ENCODE data around the gene FOXO3.
A peak's percentile ranks its signal among the peaks of the same experiment; 100 is the strongest.

The FOXO3 gene

DNA sequence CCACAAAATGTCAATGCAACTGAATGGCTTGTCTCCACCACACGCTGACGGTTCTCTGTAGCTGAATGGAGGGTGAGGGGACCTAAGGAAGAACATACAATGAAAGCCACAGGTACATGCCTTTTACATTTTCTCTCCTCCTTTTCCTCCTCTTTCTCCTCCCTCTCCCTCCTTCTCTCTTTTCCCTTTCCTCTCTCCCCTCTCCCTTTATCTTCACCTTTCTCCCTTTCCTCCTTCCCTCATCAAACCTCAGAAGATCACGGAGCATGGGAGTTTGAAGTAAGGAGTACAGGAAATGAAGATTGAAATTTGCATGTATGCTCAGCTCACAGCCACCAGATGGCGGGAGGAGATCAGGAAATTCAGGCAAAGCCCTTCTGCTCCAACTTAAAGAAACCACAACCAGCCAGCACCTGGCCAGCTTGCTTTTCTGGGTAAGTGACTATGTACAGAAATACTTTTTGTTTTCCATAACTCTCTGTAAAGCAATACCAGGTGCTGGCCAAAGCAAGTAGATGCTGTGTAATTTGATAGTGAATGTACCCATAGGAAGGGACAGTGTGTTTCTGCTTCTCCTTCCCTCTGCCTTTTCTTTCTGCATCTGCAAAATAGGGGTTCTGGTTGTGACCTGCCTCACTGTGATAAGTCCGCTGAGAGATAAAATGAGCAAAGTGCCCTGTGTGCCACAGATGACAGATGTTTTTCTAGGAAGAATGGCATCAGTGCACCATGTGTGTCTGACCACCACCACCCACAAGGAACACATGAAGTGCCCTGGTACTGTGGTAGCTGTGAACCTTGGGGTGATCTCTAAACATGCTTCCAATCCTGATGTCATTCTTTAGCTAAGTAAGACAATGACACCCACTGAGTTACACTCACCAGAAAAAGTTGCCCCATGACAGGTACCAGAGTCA lies 18.6 kb upstream of the FOXO3 start:
- WGBS (ENCODE audit: extremely low coverage, insufficient coverage, low lambda C conversion rate), result no CpG with 5 or more reads among the region's 5 CpGs
- no peaks in the 10 kb centered on the region for H3K36me3 ChIP-seq (ENCODE audit: control insufficient read depth, insufficient read depth, low read length)
- peak overlapping the region; percentile 27 for H3K9ac ChIP-seq (ENCODE audit: low read length)
- H3K4ac ChIP-seq (ENCODE audit: low read depth, low read length), result no peak overlapping the region
- H3K56ac ChIP-seq (ENCODE audit: low read length), result peak overlapping the region; percentile 28
- H3K27ac ChIP-seq (ENCODE audit: low read depth, low read length), result no peak overlapping the region
- H3K23ac ChIP-seq (ENCODE audit: low read length), result no peak overlapping the region
- no peaks in the 10 kb centered on the region for H3K79me2 ChIP-seq (ENCODE audit: control insufficient read depth, insufficient read depth, low read length)
- H3K27me3 ChIP-seq (ENCODE audit: insufficient read depth, low read length, poor library complexity), result no peaks in the 10 kb centered on the region
- peak overlapping the region; percentile 28 for H3K4me2 ChIP-seq (ENCODE audit: low read length)
- H2AK5ac ChIP-seq (ENCODE audit: low read length), result no peak overlapping the region
- no peak overlapping the region for H4K8ac ChIP-seq (ENCODE audit: low read depth, low read length)
- H3K4me3 ChIP-seq (ENCODE audit: low read length), result no peak overlapping the region
- no peaks in the 10 kb centered on the region for H3K4me1 ChIP-seq (ENCODE audit: control insufficient read depth, low read depth, low read length)
- no peak overlapping the region for H4K5ac ChIP-seq (ENCODE audit: low read length)
- no peak overlapping the region for H2BK120ac ChIP-seq (ENCODE audit: low read depth, low read length)
- H2BK5ac ChIP-seq (ENCODE audit: low read length), result no peak overlapping the region
- H3K79me1 ChIP-seq (ENCODE audit: low read length), result no peaks in the 10 kb centered on the region
- DNase-seq, result peak; percentile 80
- no peak overlapping the region for H3K18ac ChIP-seq (ENCODE audit: low read length)
- no peak overlapping the region for H2BK15ac ChIP-seq (replicated peaks; ENCODE audit: low read depth)

DNA sequence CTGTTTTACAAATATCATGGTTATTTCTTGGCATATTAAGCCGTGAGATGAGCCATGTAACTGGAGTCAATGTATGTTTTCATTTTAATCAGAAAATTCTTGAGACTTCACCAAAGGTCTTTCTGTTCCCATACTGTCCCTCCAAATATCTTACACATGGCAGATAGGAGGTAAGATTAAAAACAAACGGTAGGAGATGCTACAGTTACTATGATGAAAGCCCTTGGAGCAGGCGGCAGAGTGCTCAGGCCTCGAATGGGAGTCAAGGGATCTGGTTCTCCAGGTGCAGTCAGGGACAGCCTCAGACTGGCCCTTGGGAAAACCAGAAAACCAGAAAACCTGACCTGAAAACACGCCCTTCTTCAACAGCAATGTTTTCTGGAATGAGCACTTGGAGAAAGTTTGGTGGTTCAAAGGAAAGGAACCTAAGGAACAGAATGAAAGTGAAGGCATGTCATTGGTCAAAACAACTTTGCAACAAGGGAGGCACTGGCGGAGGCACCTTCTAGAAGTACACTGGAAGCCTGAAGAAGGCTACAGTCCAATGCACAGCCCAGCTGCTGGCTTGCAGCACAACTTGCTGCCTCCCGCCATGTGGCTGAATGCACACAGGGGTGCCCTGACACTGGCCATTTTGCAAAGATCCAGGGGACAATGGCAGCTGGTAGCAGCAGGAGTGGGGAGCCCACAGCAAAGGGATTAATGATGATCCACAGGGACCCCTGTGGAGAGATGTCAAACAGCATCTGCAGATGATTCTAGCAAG lies 17.4 kb upstream of the FOXO3 start:
- Histone ChIP-seq H3K4me1 (ENCODE audit: control insufficient read depth, low read depth, low read length) (no peaks in the 10 kb centered on the region), H2AK5ac (ENCODE audit: low read length) (no peak overlapping the region), H3K4me2 (ENCODE audit: low read length) (no peak overlapping the region), H3K27ac (ENCODE audit: low read depth, low read length) (no peak overlapping the region), H3K4me3 (ENCODE audit: low read length) (no peak overlapping the region), H3K18ac (ENCODE audit: low read length) (no peak overlapping the region), H3K9ac (ENCODE audit: low read length) (no peak overlapping the region), H4K8ac (ENCODE audit: low read depth, low read length) (no peak overlapping the region), H3K23ac (ENCODE audit: low read length) (no peak overlapping the region), H3K36me3 (ENCODE audit: control insufficient read depth, insufficient read depth, low read length) (no peaks in the 10 kb centered on the region), H2BK15ac (replicated peaks; ENCODE audit: low read depth) (no peak overlapping the region), H4K5ac (ENCODE audit: low read length) (no peak overlapping the region), H3K79me1 (ENCODE audit: low read length) (no peaks in the 10 kb centered on the region), H3K79me2 (ENCODE audit: control insufficient read depth, insufficient read depth, low read length) (no peaks in the 10 kb centered on the region), H3K27me3 (ENCODE audit: insufficient read depth, low read length, poor library complexity) (no peaks in the 10 kb centered on the region), H2BK5ac (ENCODE audit: low read length) (no peak overlapping the region), H3K56ac (ENCODE audit: low read length) (no peak overlapping the region), H3K4ac (ENCODE audit: low read depth, low read length) (no peak overlapping the region), H2BK120ac (ENCODE audit: low read depth, low read length) (no peak overlapping the region)
- no CpG with 5 or more reads among the region's 7 CpGs for WGBS (ENCODE audit: extremely low coverage, insufficient coverage, low lambda C conversion rate)
- DNase-seq, result no peak

DNA sequence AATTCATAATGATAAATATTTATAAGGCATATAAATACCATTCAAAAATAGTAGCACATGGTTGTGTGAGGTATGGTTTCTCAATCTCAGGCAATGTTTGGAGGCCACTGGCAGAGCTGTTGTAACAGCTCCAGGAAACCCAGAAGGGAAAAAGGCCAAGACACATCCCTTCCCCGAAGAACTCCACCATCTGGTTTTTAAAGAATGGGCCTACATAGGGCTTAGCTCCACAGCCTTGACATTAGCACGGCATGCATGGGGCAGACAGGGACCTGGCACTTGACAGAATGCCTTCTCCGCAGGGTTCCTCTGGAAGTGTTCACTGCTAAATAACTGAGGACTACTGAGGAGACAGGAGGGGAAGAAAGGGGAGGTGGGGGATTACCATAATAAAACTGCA lies 16.1 kb upstream of the FOXO3 start:
- H3K27me3 ChIP-seq (ENCODE audit: insufficient read depth, low read length, poor library complexity), result no peaks in the 10 kb centered on the region
- no peaks in the 10 kb centered on the region for H3K79me2 ChIP-seq (ENCODE audit: control insufficient read depth, insufficient read depth, low read length)
- H3K9ac ChIP-seq (ENCODE audit: low read length), result no peak overlapping the region
- no peaks in the 10 kb centered on the region for H3K36me3 ChIP-seq (ENCODE audit: control insufficient read depth, insufficient read depth, low read length)
- no peak overlapping the region for H4K8ac ChIP-seq (ENCODE audit: low read depth, low read length)
- no peak overlapping the region for H3K18ac ChIP-seq (ENCODE audit: low read length)
- no peaks in the 10 kb centered on the region for H3K4me1 ChIP-seq (ENCODE audit: control insufficient read depth, low read depth, low read length)
- H3K23ac ChIP-seq (ENCODE audit: low read length), result no peak overlapping the region
- H3K27ac ChIP-seq (ENCODE audit: low read depth, low read length), result no peak overlapping the region
- H2BK15ac ChIP-seq (replicated peaks; ENCODE audit: low read depth), result no peak overlapping the region
- H3K4ac ChIP-seq (ENCODE audit: low read depth, low read length), result no peak overlapping the region
- H4K5ac ChIP-seq (ENCODE audit: low read length), result no peak overlapping the region
- H3K56ac ChIP-seq (ENCODE audit: low read length), result no peak overlapping the region
- no CpG with 5 or more reads among the region's 3 CpGs for WGBS (ENCODE audit: extremely low coverage, insufficient coverage, low lambda C conversion rate)
- H2BK5ac ChIP-seq (ENCODE audit: low read length), result no peak overlapping the region
- peak; percentile 36 for DNase-seq
- no peak overlapping the region for H2AK5ac ChIP-seq (ENCODE audit: low read length)
- no peak overlapping the region for H3K4me3 ChIP-seq (ENCODE audit: low read length)
- H3K79me1 ChIP-seq (ENCODE audit: low read length), result no peaks in the 10 kb centered on the region
- H3K4me2 ChIP-seq (ENCODE audit: low read length), result no peak overlapping the region
- no peak overlapping the region for H2BK120ac ChIP-seq (ENCODE audit: low read depth, low read length)

DNA sequence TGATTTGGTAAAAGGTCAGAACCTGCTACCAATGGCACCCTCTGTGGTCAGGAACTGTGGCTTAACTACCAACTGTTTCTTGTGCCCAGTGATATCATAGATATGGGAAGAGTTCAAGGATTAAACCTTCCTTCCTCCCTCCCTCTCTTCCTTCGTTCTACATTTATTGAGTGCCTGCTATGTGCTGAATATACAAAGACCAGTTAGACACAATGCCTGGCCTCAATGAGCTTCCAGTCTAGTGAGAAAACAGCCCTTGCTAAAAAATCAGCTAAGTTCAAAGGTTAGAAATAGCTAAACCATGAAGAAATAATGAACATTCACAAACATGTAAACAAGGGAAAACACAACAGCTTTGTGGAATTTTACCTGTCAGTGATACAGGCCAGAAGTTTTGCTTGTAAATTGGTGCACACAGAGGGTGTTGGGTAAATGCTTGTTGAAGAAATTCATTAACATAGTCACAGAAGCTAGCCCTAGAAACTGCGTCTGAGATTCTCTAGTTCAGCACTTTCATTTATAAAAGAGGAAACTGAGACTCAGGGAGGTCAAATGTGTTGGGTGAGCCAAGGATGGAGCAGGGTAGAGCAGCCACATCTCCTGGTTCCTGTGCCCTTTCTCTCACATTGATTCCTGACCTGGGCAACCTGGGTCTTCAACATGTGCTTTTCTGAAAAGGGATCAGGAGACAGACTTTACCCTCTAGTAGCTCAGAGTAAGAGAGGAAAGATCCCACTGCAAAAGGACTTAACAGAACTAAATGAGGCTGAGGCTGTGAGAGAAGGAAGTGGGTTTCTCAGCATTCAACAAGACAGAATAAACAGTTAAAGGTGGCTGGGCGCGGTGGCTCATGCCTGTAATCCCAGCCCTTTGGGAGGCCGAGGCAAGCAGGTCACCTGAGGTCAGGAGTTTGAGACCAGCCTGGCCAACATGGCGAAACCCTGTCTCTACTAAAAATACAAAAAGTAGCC lies 14.4 kb upstream of the FOXO3 start:
- Histone ChIP-seq H2BK120ac (ENCODE audit: low read depth, low read length) (no peak overlapping the region), H4K8ac (ENCODE audit: low read depth, low read length) (no peak overlapping the region), H3K27me3 (ENCODE audit: insufficient read depth, low read length, poor library complexity) (no peaks in the 10 kb centered on the region), H4K5ac (ENCODE audit: low read length) (no peak overlapping the region), H2BK5ac (ENCODE audit: low read length) (no peak overlapping the region), H3K9ac (ENCODE audit: low read length) (no peak overlapping the region), H3K79me2 (ENCODE audit: control insufficient read depth, insufficient read depth, low read length) (no peaks in the 10 kb centered on the region), H3K36me3 (ENCODE audit: control insufficient read depth, insufficient read depth, low read length) (no peaks in the 10 kb centered on the region), H3K4me2 (ENCODE audit: low read length) (no peak overlapping the region), H3K27ac (ENCODE audit: low read depth, low read length) (no peak overlapping the region), H3K23ac (ENCODE audit: low read length) (no peak overlapping the region), H3K4me1 (ENCODE audit: control insufficient read depth, low read depth, low read length) (no peaks in the 10 kb centered on the region), H3K4ac (ENCODE audit: low read depth, low read length) (no peak overlapping the region), H3K79me1 (ENCODE audit: low read length) (no peaks in the 10 kb centered on the region), H2AK5ac (ENCODE audit: low read length) (no peak overlapping the region), H3K4me3 (ENCODE audit: low read length) (no peak overlapping the region), H2BK15ac (replicated peaks; ENCODE audit: low read depth) (no peak overlapping the region), H3K18ac (ENCODE audit: low read length) (no peak overlapping the region), H3K56ac (ENCODE audit: low read length) (no peak overlapping the region)
- no peak for DNase-seq
- no CpG with 5 or more reads among the region's 6 CpGs for WGBS (ENCODE audit: extremely low coverage, insufficient coverage, low lambda C conversion rate)

DNA sequence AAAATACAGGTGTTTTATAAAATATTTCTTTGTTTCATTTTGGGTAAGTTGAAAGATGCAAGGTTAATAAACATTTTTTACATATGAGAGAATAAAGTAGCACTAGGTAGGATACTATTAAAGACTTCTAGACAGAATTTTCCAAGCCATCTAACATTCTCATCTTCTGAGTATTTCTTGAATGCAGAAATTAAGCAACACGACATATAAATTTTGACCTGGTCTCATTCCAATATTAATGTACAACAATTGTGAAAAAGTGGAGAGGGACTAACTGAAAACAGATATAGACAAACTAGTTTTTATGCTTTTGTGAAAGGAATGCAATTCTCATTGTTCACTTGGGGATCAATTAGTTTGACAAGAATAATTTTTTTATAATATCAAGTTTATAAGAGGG lies 11.5 kb upstream of the FOXO3 start:
- Histone ChIP-seq H4K8ac (ENCODE audit: low read depth, low read length) (no peak overlapping the region), H3K4ac (ENCODE audit: low read depth, low read length) (no peak overlapping the region), H2BK15ac (replicated peaks; ENCODE audit: low read depth) (no peak overlapping the region), H3K4me1 (ENCODE audit: control insufficient read depth, low read depth, low read length) (no peaks in the 10 kb centered on the region), H3K27me3 (ENCODE audit: insufficient read depth, low read length, poor library complexity) (no peaks in the 10 kb centered on the region), H3K9ac (ENCODE audit: low read length) (no peak overlapping the region), H3K18ac (ENCODE audit: low read length) (no peak overlapping the region), H2BK5ac (ENCODE audit: low read length) (no peak overlapping the region), H3K23ac (ENCODE audit: low read length) (no peak overlapping the region), H3K27ac (ENCODE audit: low read depth, low read length) (no peak overlapping the region), H4K5ac (ENCODE audit: low read length) (no peak overlapping the region), H3K36me3 (ENCODE audit: control insufficient read depth, insufficient read depth, low read length) (no peaks in the 10 kb centered on the region), H2AK5ac (ENCODE audit: low read length) (no peak overlapping the region), H3K4me2 (ENCODE audit: low read length) (no peak overlapping the region), H3K4me3 (ENCODE audit: low read length) (no peak overlapping the region), H2BK120ac (ENCODE audit: low read depth, low read length) (no peak overlapping the region), H3K79me1 (ENCODE audit: low read length) (no peaks in the 10 kb centered on the region), H3K79me2 (ENCODE audit: control insufficient read depth, insufficient read depth, low read length) (no peaks in the 10 kb centered on the region), H3K56ac (ENCODE audit: low read length) (no peak overlapping the region)
- no peak for DNase-seq
- WGBS (ENCODE audit: extremely low coverage, insufficient coverage, low lambda C conversion rate), result no CpG with 5 or more reads among the region's 1 CpG

All from mesendoderm (in vitro differentiated cells).